Gastrocnemius medialis (tissue), 4 donors: Measurements from ENCODE around the gene VSTM2L. TPM values are rescaled to one million over a fixed set of nuclear protein-coding genes. Genes with fewer than 3 reads are reported as not detected.

Experiments
- ATAC-seq, 2 donors: fragments of 150-250 bp; one replicate each; pipeline ENCODE4 v1.9.1; 2016
- DNase-seq, 2 donors: peaks; one replicate each; pipeline ENCODE4 v3.0.0-alpha.2; 2019
- H3K27ac ChIP-seq, 4 donors: fragments of 200-600 bp; sonication (generic); 1 replicate in 1 of 4; 2 replicates in 3 of 4; pipeline ENCODE4 v1.5.1; 2016 to 2018; ENCODE audit warnings: mild to moderate bottlenecking in 2 of 4, moderate library complexity in 1 of 4
- H3K27me3 ChIP-seq, 3 donors: fragments of 200-600 bp; sonication (generic) in 2 of 3; 1 replicate in 1 of 3; 2 replicates in 2 of 3; pipeline versions ENCODE4 v1.5.1 to v1.6.0; 2016 to 2019; ENCODE audit warnings: mild to moderate bottlenecking in 1 of 3, moderate library complexity in 1 of 3
- H3K36me3 ChIP-seq, 2 donors: fragments of 200-600 bp; sonication (generic) in 1 of 2; one replicate each; pipeline ENCODE4 v1.5.1; 2017 to 2018
- H3K4me1 ChIP-seq, 2 donors: fragments of 200-600 bp; sonication (generic) in 1 of 2; one replicate each; pipeline ENCODE4 v1.5.1; 2016 to 2017; ENCODE audit warnings: mild to moderate bottlenecking in 2 of 2
- H3K4me3 ChIP-seq, 4 donors: fragments of 200-600 bp; sonication (generic) in 3 of 4; 1 replicate in 1 of 4; 2 replicates in 3 of 4; pipeline ENCODE4 v1.5.1; 2016 to 2019; ENCODE audit warnings: mild to moderate bottlenecking in 2 of 4
- H3K9me3 ChIP-seq, 3 donors: fragments of 200-600 bp; sonication (generic) in 2 of 3; 1 replicate in 1 of 3; 2 replicates in 2 of 3; pipeline ENCODE4 v1.5.1; 2016 to 2019
- POLR2A ChIP-seq, 2 donors: fragments of 450-650 bp; IDR thresholded peaks; one replicate each; pipeline ENCODE4 v1.6.1; 2017; ENCODE audit warnings: antibody characterized with exemption in 2 of 2, mild to moderate bottlenecking in 2 of 2, moderate library complexity in 2 of 2
- in situ Hi-C, 4 donors: fragments of 200-750 bp; cut with MboI; loops; one replicate each; pipeline versions ENCODE4 v1.15.0 to v1.8.0; 2017; ENCODE audit warnings: low sequenced_read_pairs in 4 of 4
- intact Hi-C: fragments of 100-400 bp; cut with DNase I; formaldehyde crosslinking; loops from one replicate; pipeline ENCODE4 v1.15.1; 2023; ENCODE audit warnings: low total_unique reads
- total RNA-seq, 4 donors: library from RNA; depleted of rRNA; stranded (reverse); fragments of >200 nt; gene quantifications; one replicate each; pipeline versions ENCODE4 v1.1.0 to v1.2.3, GENCODE V29; 2016
- TF ChIP-seq, protein P1 (sequence below), 5 experiments: fragments of 450-650 bp in 3 of 5; fragments of 200-600 bp in 2 of 5; sonication (generic) in 2 of 5; IDR thresholded peaks in 4 of 5; conservative IDR thresholded peaks in 1 of 5; 1 replicate in 4 of 5; 2 replicates in 1 of 5; pipeline ENCODE4 v1.5.1; 2016 to 2019; ENCODE audit warnings: antibody characterized with exemption in 5 of 5, mild to moderate bottlenecking in 3 of 5, moderate library complexity in 3 of 5

The VSTM2L gene
- total RNA-seq, 4 donors from 2014 or later: 1.6 to 2.6 (median 2.4) TPM; not detected in 1

DNA sequence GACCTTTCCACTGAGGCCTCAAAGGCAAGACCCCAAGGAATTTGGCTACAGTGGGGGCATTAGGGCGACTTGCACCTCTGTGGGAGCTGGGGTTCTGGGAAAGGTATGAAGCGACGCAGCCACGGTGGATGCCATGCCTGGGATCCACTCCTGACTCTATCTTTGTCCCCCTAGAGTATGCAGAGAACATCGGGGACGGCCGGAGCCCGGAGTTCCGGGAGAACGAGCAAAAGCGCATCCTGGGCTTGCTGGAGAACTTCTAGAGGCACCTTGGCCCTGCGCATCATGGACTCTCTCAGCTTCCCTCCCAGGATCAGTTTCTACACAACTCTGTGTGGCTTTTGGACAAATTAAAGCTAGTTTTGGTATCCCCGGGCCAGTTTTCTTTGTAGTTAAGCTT, 31.2 kb upstream of the VSTM2L start:
- intact Hi-C loops: no loop called here
- H3K36me3 ChIP-seq: peaks cover 0 to 18% of the 10 kb centered on the region in 2 donors
- ATAC-seq (no peak), DNase-seq (no peak)
- H3K27ac ChIP-seq: no peak overlapping the region
- no peaks in the 10 kb centered on the region for H3K9me3 ChIP-seq
- TF ChIP-seq, protein P1, sequence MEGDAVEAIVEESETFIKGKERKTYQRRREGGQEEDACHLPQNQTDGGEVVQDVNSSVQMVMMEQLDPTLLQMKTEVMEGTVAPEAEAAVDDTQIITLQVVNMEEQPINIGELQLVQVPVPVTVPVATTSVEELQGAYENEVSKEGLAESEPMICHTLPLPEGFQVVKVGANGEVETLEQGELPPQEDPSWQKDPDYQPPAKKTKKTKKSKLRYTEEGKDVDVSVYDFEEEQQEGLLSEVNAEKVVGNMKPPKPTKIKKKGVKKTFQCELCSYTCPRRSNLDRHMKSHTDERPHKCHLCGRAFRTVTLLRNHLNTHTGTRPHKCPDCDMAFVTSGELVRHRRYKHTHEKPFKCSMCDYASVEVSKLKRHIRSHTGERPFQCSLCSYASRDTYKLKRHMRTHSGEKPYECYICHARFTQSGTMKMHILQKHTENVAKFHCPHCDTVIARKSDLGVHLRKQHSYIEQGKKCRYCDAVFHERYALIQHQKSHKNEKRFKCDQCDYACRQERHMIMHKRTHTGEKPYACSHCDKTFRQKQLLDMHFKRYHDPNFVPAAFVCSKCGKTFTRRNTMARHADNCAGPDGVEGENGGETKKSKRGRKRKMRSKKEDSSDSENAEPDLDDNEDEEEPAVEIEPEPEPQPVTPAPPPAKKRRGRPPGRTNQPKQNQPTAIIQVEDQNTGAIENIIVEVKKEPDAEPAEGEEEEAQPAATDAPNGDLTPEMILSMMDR (IDR thresholded peaks at IDR 0.05 in 4 of 5, conservative IDR thresholded peaks at IDR 0.05 in 1 of 5): no peak
- TF ChIP-seq POLR2A (IDR thresholded peaks at IDR 0.05): no peak
- no peak overlapping the region for H3K4me3 ChIP-seq
- no peaks in the 10 kb centered on the region for H3K27me3 ChIP-seq
- in situ Hi-C loops: no loop called here
- H3K4me1 ChIP-seq: no peaks in the 10 kb centered on the region

GRCh38 chr20:37872161-37872560, 30.8 kb upstream of the VSTM2L start:
- DNase-seq (no peak), ATAC-seq (no peak)
- peaks cover 0 to 18% of the 10 kb centered on the region in 2 donors for H3K36me3 ChIP-seq
- no peaks in the 10 kb centered on the region for H3K27me3 ChIP-seq
- H3K4me1 ChIP-seq: no peaks in the 10 kb centered on the region
- no peak overlapping the region for H3K4me3 ChIP-seq
- TF ChIP-seq, protein P1 (IDR thresholded peaks at IDR 0.05 in 4 of 5, conservative IDR thresholded peaks at IDR 0.05 in 1 of 5): no peak
- TF ChIP-seq POLR2A (IDR thresholded peaks at IDR 0.05): no peak
- H3K9me3 ChIP-seq: no peaks in the 10 kb centered on the region
- H3K27ac ChIP-seq: no peak overlapping the region
- intact Hi-C loops (no loop called here), in situ Hi-C loops (no loop called here)

- intact Hi-C loops: no loop called here
- in situ Hi-C loops: no loop called here
- Histone ChIP-seq H3K4me3 (no peak overlapping the region), H3K27ac (no peak overlapping the region), H3K4me1 (no peaks in the 10 kb centered on the region), H3K36me3 (peaks cover 0 to 18% of the 10 kb centered on the region in 2 donors), H3K27me3 (no peaks in the 10 kb centered on the region), H3K9me3 (no peaks in the 10 kb centered on the region)
- TF ChIP-seq POLR2A (IDR thresholded peaks at IDR 0.05): no peak
- DNase-seq (no peak), ATAC-seq (no peak)
Measured at GRCh38 chr20:37873884-37874283, 29.0 kb upstream of the VSTM2L start.

GRCh38 chr20:37875460-37876175, 27.3 kb upstream of the VSTM2L start:
- H3K4me1 ChIP-seq: no peaks in the 10 kb centered on the region
- H3K27ac ChIP-seq: no peak overlapping the region
- DNase-seq (no peak), ATAC-seq (no peak)
- no peaks in the 10 kb centered on the region for H3K27me3 ChIP-seq
- intact Hi-C loops (no loop called here), in situ Hi-C loops (no loop called here)
- TF ChIP-seq POLR2A (IDR thresholded peaks at IDR 0.05): no peak
- TF ChIP-seq, protein P1 (IDR thresholded peaks at IDR 0.05 in 4 of 5, conservative IDR thresholded peaks at IDR 0.05 in 1 of 5): no peak
- peaks cover 0 to 18% of the 10 kb centered on the region in 2 donors for H3K36me3 ChIP-seq
- no peaks in the 10 kb centered on the region for H3K9me3 ChIP-seq
- H3K4me3 ChIP-seq: no peak overlapping the region

- in situ Hi-C loops: no loop called here
Measured at GRCh38 chr20:37876863-37877262, 26.1 kb upstream of the VSTM2L start.

More at GRCh38 chr20:37876863-37877262, 26.1 kb upstream of the VSTM2L start:
- Histone ChIP-seq H3K4me3 (no peak overlapping the region), H3K27ac (no peak overlapping the region), H3K36me3 (peaks cover 0 to 17% of the 10 kb centered on the region in 2 donors), H3K4me1 (no peaks in the 10 kb centered on the region), H3K27me3 (peaks cover 0 to 3% (median 0%) of the 10 kb centered on the region in 3 donors), H3K9me3 (no peaks in the 10 kb centered on the region)
- no peak for DNase-seq
- intact Hi-C loops: no loop called here
- no peak for ATAC-seq
- TF ChIP-seq, protein P1 (IDR thresholded peaks at IDR 0.05 in 4 of 5, conservative IDR thresholded peaks at IDR 0.05 in 1 of 5): no peak
- TF ChIP-seq POLR2A (IDR thresholded peaks at IDR 0.05): no peak
